ENCODE results near the gene UBE2O.

DNA sequence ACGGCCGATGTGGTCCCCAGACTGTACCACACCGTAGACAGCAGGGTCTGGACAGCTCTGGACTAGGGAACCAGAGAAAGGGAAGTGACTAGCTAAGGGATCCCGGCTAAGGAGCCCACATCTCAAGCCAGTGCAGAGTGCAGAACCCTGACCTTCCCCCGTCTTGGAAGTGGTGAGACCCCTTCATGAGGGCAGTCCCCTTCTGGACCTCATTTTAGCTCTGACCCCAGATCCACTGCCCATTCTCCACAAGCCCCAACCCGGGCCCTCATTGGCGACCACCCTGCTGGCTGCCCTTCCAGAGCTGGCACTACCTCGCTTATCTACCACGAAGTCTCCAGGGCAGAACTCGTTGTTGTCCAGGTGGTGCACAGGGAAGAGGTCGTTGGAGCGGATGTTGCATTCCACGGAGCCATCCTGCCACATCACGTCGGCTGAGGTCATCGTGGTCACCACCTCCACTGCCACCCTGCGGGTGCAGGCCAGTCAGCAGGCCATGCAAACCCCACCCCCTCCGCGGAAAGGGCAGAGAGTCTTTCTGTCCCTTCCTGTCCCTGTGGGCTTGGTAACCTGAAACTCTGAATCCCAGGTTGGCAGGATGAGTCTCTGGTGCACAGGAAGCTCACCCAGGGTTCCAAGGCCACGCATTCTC lies 54.3 kb downstream of the UBE2O start:
- TF ChIP-seq, protein P1, sequence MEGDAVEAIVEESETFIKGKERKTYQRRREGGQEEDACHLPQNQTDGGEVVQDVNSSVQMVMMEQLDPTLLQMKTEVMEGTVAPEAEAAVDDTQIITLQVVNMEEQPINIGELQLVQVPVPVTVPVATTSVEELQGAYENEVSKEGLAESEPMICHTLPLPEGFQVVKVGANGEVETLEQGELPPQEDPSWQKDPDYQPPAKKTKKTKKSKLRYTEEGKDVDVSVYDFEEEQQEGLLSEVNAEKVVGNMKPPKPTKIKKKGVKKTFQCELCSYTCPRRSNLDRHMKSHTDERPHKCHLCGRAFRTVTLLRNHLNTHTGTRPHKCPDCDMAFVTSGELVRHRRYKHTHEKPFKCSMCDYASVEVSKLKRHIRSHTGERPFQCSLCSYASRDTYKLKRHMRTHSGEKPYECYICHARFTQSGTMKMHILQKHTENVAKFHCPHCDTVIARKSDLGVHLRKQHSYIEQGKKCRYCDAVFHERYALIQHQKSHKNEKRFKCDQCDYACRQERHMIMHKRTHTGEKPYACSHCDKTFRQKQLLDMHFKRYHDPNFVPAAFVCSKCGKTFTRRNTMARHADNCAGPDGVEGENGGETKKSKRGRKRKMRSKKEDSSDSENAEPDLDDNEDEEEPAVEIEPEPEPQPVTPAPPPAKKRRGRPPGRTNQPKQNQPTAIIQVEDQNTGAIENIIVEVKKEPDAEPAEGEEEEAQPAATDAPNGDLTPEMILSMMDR (IDR thresholded peaks at IDR 0.05; ENCODE audit: low read depth, low read length, poor library complexity, severe bottlenecking) = no peak
- TF ChIP-seq EZH2phosphoT487 (IDR thresholded peaks at IDR 0.05; ENCODE audit: borderline replicate concordance, low read length) = no peak
